Muscle of leg (tissue), 11 donors: Measurements from ENCODE around the gene SDCCAG8. TPM values are rescaled to one million over a fixed set of nuclear protein-coding genes. Genes with fewer than 3 reads are reported as not detected.

Experiments used
- DNase-seq: peaks from one replicate; pipeline ENCODE4 v3.0.0; 2013
- H3K27ac ChIP-seq: one replicate; pipeline ENCODE4 v1.5.1; 2013; ENCODE audit warnings: mild to moderate bottlenecking, low read length, control low read depth
- H3K27me3 ChIP-seq: one replicate; pipeline ENCODE4 v1.6.1; 2013; ENCODE audit warnings: low read length; ENCODE audit not compliant: control insufficient read depth, insufficient read depth
- H3K36me3 ChIP-seq: one replicate; pipeline ENCODE4 v1.6.1; 2013; ENCODE audit warnings: low read length; ENCODE audit not compliant: control insufficient read depth, insufficient read depth
- H3K4me1 ChIP-seq: one replicate; pipeline ENCODE4 v1.6.1; 2013; ENCODE audit warnings: low read length; ENCODE audit not compliant: control insufficient read depth, insufficient read depth
- H3K4me3 ChIP-seq: one replicate; pipeline ENCODE4 v1.5.1; 2013; ENCODE audit warnings: low read length, control low read depth
- H3K9me3 ChIP-seq: replicated peaks from 2 replicates; pipeline ENCODE4 v1.6.1; 2013; ENCODE audit warnings: low read depth, low read length; ENCODE audit not compliant: control insufficient read depth
- WGBS: methylation state at CpG from one replicate; pipeline ENCODE4 v1.1.5; 2013; ENCODE audit warnings: missing lambda C conversion rate; ENCODE audit not compliant: insufficient coverage; 5-methylcytosine and 5-hydroxymethylcytosine counted together
- polyA plus RNA-seq, 8 donors: library from polyadenylated mRNA; unstranded; fragments of 120-200 nt; gene quantifications; one replicate each; pipeline versions ENCODE4 v1.2.1 to v1.2.3, GENCODE V29; 2013; ENCODE audit warnings: inconsistent platforms in 1 of 8, low replicate concordance in 1 of 8; ENCODE audit not compliant: insufficient read length in 8 of 8, insufficient read depth in 1 of 8
- total RNA-seq: library from RNA; stranded (reverse); fragments of 120-200 nt; gene quantifications from one replicate; pipeline ENCODE4 v1.2.4, GENCODE V29; 2013

Gene SDCCAG8
- total and polyA plus RNA-seq, 9 donors: 19.1 to 29.9 (median 23.0) TPM

DNA sequence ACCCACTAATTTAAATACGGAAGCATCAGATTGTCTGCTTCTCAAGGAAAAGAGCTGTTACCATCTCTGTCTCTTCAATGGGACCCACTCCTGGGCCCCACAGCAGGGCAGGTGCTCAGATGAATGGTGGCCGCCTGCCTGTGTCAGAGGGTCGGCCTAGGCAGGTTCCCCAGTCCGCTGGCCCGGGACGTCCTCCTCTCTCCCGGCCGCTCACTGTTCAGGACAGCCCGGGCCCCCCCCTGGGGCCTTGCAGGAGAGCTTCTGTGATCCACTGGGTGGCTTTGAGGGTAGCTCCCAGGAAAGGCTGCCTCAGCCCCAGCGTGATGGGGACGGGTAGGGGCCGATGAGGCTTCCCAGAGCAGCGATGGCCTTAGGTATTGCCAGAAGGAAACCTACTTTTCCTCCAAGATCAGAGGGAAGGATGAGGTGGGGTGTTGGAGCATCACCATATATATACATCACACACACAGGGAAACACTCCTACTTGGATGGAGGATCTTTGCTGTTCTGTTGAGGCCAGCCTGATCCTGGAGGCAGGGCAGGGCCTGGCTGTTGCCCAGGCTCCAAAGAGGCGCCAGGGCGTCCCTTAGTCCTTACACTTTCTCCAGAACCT lies 231.3 kb downstream of the SDCCAG8 start:
- Histone ChIP-seq H3K27me3 (peaks cover 2% of the 10 kb centered on the region), H3K27ac (no peak overlapping the region), H3K4me1 (peaks cover 20% of the 10 kb centered on the region), H3K4me3 (no peak overlapping the region), H3K9me3 (no peaks in the 10 kb centered on the region), H3K36me3 (peaks cover 16% of the 10 kb centered on the region)
- DNase-seq: no peak
- WGBS: 90% methylated on average over 3 of the region's 15 CpGs

DNA sequence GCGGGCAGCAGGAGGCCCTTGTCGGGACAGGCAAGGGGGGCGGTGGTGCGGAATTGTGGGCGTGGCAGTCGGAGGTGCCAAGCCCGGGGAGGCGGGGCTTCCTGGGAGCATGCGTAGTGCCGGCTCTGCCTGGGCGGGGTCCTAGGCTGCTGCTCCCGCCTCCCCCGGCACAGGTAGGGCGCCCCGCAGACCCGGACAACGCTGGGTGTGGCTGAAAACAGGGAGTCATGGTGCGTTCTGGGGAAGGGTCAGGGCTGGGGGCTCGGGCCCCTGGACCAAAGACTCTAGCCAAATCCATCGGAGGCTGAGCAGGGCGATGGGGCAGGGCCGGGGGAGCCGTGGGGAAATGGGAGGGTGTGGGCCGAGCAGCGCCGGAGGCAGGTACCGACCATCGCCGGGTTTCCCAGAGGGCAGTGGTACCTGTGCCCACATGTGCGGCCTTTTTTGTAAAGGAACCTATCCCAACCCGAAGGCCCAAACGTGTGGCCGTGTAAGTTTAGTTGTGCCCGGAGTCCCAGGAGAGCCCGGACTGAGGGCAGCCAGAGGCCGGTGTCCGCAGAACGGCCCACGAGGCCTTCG lies 231.9 kb downstream of the SDCCAG8 start:
- 74% methylated on average over 40 of the region's 40 CpGs for WGBS
- H3K36me3 ChIP-seq: peaks cover 16% of the 10 kb centered on the region
- H3K4me1 ChIP-seq: peaks cover 14% of the 10 kb centered on the region
- no peak for DNase-seq
- H3K4me3 ChIP-seq: no peak overlapping the region
- H3K27me3 ChIP-seq: no peaks in the 10 kb centered on the region
- no peaks in the 10 kb centered on the region for H3K9me3 ChIP-seq
- H3K27ac ChIP-seq: no peak overlapping the region

DNA sequence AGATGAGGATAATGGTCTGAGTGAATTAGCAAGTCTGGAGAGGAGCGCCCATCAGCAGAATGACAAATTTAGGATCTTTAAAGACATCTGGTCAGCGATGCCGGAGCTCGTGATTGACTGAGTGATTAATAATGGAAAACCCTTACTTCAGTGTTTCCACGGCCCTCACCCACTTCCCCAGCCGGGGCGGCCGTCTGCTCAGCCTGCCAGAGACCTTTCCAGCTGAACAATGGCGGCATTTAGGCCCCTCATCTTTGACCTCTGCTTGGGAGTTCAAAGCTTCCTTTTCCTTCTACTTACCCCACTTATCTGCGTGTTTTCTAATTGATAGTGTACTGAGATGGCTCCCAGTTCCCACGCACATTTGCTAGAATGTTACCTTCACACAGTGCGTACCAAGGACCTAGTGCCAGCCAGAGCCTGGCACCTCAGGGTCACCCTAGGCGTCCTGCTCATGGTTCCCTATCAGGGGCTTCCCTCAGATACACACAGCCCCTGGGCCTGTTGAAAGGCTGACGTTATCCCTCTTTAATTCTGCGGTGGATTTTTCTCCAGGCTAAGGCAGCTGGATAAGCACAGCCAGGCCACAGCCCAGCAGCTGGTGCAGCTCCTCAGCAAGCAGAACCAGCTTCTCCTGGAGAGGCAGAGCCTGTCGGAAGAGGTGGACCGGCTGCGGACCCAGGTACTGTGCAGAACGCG lies 232.8 kb downstream of the SDCCAG8 start:
- no peak for DNase-seq
- Histone ChIP-seq H3K9me3 (no peaks in the 10 kb centered on the region), H3K27me3 (no peaks in the 10 kb centered on the region), H3K27ac (no peak overlapping the region), H3K36me3 (peaks cover 16% of the 10 kb centered on the region), H3K4me1 (peaks cover 12% of the 10 kb centered on the region), H3K4me3 (no peak overlapping the region)
- 93% methylated on average over 9 of the region's 20 CpGs for WGBS

DNA sequence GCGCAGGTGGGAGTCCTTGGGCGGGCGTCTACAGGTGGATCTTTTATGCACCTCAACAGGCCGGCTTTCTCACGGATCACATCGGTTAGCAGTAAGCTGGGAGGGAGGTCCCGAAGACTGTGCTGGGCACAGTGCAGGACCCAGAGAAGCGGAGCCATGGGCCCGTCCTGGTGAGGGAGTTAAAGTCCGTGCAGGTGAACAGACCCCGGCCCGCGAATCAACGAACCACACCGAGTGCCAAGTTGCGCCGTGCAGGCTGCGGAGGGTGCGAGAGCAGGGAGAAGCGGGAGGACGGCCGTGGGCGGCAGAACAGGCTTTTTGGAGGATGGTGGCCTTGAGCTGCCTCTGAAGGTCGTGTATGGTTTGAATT lies 233.3 kb downstream of the SDCCAG8 start:
- no peak for DNase-seq
- H3K36me3 ChIP-seq: peaks cover 16% of the 10 kb centered on the region
- no peak overlapping the region for H3K27ac ChIP-seq
- no peaks in the 10 kb centered on the region for H3K27me3 ChIP-seq
- H3K4me3 ChIP-seq: no peak overlapping the region
- 91% methylated on average over 12 of the region's 24 CpGs for WGBS
- H3K4me1 ChIP-seq: peaks cover 12% of the 10 kb centered on the region
- no peaks in the 10 kb centered on the region for H3K9me3 ChIP-seq

DNA sequence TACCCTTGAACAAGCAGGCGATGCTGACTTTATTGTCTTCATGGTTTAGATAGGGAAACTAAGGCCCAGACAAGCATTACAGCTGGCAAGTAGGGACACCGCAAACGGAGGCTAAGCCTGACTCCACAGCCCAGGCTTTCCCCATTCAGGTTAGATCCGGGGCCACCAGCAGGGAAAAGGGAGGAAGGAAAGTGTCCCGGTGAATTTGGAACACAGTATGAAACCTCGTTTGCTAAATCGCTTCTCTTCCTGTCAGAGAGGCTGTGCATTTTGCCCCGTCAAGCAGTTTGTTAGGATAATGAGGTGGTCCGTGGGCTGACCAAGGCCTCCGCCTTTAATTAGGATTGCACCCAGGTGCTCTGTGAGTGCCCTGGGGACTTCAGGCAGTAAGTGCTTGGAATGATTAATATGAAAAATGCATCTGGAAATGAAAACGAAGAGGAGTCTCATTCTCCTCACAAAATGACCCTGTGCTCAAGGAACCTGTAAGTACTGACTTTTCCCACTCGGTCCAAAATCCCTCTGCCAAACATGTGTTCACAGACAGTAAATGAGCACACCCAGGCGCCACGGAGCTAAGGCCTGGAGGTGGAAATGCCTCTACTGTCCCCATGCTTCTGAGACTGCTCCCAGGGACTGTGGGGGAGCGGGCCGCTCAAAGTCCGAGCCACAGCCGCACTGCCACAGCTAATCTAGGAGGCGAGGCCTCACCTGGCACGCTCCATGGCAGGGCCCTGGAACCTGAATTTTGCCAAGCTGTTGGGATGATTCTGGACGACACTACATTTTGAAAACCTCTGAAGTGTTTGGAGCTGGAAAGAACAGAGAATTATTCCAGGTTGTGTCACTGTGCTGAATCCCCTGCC lies 234.1 kb downstream of the SDCCAG8 start:
- no peak overlapping the region for H3K4me3 ChIP-seq
- H3K4me1 ChIP-seq: peaks cover 12% of the 10 kb centered on the region
- no peaks in the 10 kb centered on the region for H3K27me3 ChIP-seq
- no peak overlapping the region for H3K27ac ChIP-seq
- DNase-seq: peak; percentile 62
- whole genome bisulfite sequencing: 51% methylated on average over 18 of the region's 21 CpGs
- H3K9me3 ChIP-seq: no peaks in the 10 kb centered on the region
- H3K36me3 ChIP-seq: peaks cover 16% of the 10 kb centered on the region

DNA sequence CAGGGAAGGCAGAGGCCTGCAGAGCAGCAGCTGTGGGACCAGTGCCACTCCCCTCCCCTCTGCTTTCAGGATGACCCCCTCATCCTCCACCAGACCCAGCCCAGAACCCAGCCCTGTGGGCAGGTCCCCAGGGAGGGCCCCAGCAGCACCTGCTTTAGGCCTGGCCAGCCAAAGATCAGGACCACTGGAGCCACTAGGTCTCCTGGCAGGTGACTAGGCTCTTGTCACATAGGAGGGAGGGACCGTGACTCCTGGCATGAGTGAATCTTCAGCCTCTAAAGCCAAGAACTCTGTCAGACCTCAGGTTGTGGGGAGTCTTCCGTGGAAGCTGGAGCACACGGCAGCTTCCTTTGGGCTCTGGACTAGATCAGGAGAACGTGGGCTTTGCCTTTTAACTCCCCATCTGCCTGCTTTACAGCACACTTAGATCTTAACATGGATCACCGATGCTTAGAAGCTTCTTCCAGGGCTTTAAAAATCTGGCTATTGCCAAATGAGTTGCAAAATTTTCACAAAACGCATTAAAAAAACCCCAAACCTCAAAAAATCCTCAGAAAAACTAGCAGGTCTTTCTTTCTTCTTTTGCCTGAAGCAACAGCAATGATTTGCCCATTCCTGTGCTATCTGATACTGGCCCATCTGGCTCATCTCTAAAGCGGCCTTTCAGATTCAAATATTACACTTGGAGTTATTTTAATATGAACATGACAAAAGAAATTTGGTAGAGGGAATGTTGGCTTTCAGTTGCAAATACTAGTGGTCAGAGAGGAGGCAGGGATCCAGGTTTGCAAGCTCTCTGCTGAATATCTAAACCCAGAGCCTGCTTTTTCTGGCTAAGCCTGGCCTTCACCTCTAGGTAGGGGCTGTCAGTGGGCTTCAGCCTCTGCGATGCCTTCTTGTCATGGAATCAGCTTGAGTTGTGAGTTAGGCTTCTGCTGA lies 235.2 kb downstream of the SDCCAG8 start:
- Histone ChIP-seq H3K4me3 (no peak overlapping the region), H3K27me3 (no peaks in the 10 kb centered on the region), H3K4me1 (peaks cover 18% of the 10 kb centered on the region), H3K27ac (no peak overlapping the region), H3K9me3 (no peaks in the 10 kb centered on the region), H3K36me3 (peaks cover 18% of the 10 kb centered on the region)
- WGBS: 62% methylated on average over 7 of the region's 8 CpGs
- DNase-seq: no peak

DNA sequence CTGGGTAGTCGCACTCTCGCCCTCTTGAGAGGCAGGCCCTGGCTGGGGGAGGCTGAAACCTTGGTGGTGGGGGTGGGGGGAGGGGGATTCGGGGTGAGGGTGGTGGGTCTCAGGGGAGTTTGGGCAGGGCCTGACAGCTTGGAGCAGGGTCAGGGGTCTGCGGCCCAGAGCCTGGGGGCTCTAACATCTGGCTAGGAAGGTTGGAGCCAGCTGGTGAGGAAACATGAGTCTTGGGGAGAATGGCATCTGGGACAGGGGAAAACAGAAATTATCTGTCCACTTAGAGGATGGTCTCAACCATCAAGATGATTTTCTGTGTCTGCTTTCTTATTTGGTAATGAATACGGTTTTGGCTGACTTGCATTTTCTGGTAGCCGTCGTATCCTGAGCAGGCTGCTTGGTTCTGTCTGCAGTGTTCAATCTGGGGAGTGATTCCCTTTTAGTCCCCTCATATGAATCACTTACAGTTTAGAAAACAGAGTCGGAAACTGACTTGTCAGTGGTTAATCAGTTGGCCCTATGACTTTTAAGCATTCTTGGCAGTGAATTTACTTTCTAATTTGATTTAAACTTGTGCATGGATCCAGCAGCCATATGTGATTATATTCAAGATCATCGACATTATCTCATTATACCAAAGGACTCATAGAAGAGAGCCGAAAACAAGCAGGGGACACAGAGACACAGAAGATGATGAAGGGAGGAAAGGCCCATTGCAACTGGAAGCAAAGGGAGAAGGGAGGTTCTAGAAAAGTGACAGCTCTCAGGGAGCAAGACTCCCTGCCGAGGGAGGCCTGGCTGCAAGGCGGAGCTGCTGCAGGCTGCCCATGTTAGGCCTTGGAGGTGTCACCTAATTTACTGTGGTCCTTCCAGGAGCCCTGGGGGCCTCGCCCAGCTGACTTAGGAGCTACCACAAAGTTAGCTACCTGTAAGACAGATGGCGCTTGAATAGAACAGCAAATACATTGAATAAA lies 237.6 kb downstream of the SDCCAG8 start:
- no peaks in the 10 kb centered on the region for H3K27me3 ChIP-seq
- no peaks in the 10 kb centered on the region for H3K9me3 ChIP-seq
- no peak for DNase-seq
- H3K36me3 ChIP-seq: peaks cover 22% of the 10 kb centered on the region
- 75% methylated on average over 5 of the region's 14 CpGs for WGBS
- no peak overlapping the region for H3K4me3 ChIP-seq
- H3K27ac ChIP-seq: no peak overlapping the region
- peaks cover 22% of the 10 kb centered on the region for H3K4me1 ChIP-seq

DNA sequence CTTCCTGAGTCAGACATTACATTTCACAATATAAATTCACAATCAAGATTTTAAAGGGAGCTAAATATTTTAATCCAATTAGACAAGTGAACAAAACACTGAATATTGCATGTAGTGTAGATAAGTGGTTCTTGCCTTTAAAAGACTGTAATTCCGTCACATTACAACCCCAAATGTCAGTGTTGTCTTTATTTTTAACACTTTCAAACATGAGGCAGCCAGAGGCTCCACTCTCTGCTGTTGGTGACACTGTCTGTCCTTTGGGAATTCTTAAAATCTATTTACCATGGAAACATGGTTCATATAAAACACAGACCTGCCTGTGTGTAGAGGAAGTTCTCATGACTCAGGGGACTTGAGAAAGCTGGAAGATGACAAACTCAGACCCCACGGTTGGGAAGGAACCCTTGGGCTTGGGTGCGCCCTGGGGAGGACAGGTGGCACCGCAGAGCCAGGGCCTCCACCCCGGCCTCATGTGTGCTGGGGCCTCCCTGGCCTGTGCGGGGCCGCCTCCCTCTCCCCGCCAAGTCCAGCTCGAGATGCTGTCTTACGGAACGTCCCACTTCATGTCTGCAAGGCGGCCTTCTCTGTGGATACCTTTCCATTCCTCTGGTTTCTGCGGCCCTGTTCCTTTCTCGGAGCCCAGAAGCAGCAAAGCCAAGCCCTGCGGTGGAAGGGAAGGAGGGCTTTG lies 239.0 kb downstream of the SDCCAG8 start:
- H3K36me3 ChIP-seq: peaks cover 21% of the 10 kb centered on the region
- H3K4me1 ChIP-seq: peaks cover 20% of the 10 kb centered on the region
- no peak overlapping the region for H3K27ac ChIP-seq
- 85% methylated on average over 14 of the region's 15 CpGs for WGBS
- no peaks in the 10 kb centered on the region for H3K9me3 ChIP-seq
- no peak for DNase-seq
- no peaks in the 10 kb centered on the region for H3K27me3 ChIP-seq
- no peak overlapping the region for H3K4me3 ChIP-seq
